ENCODE data around the gene HSD11B1L. TPM values are rescaled to one million over a fixed set of nuclear protein-coding genes. Genes with fewer than 3 reads are reported as not detected.

HSD11B1L gene
- total RNA-seq, 1 experiment from 2014 or later, result 6.0 TPM

GRCh38 chr19:5696196-5697021 is 15.6 kb downstream of the HSD11B1L start:
- Histone ChIP-seq H3K4me2 (ENCODE audit: low read length) (no peak overlapping the region), H3K9me3 (ENCODE audit: control insufficient read depth in 1 of 2, insufficient read depth in 1 of 2, low read depth in 1 of 2, low read length in 2 of 2) (no peaks in the 10 kb centered on the region), H4K20me1 (ENCODE audit: insufficient read depth) (peaks cover 17% of the 10 kb centered on the region; the same call in 1 of the 2 replicates), H3K27me3 (ENCODE audit: insufficient read depth, low read length) (no peaks in the 10 kb centered on the region), H3K27ac (ENCODE audit: low read depth, low read length) (peak overlapping the region; percentile 31; the same call in 1 of the 2 replicates), H3K9ac (ENCODE audit: low read length) (no peak overlapping the region), H2AFZ (ENCODE audit: low read depth, low read length, poor library complexity, severe bottlenecking) (no peak overlapping the region), H3K9me2 (ENCODE audit: insufficient read depth) (no peaks in the 10 kb centered on the region), H3K36me3 (ENCODE audit: control insufficient read depth in 1 of 2, insufficient read depth in 2 of 2, low read length in 2 of 2) (peaks cover 20 to 63% of the 10 kb centered on the region in 2 experiments; a peak in 3 of 4 replicates), H3K4me3 (replicated peaks in 1 of 2; ENCODE audit: low read depth in 1 of 2, low read length in 2 of 2) (no peak overlapping the region), H3K4me1 (ENCODE audit: control insufficient read depth in 1 of 2, insufficient read depth in 2 of 2, low read length in 2 of 2) (peaks cover 4 to 20% of the 10 kb centered on the region in 2 experiments; a peak in 2 of 4 replicates), H3K79me2 (ENCODE audit: insufficient read depth, low read length) (peaks cover 47% of the 10 kb centered on the region)
- POLR2A ChIA-PET, result no interaction called here
- RAD21 ChIA-PET (ENCODE audit: low non-redundant PET in 1 of 2, low total read pairs in 2 of 2, uncharacterized antibody in 2 of 2, unreplicated experiment in 2 of 2), result no interaction called here
- no peak for ATAC-seq
- DNase-seq (ENCODE audit: low read depth, low spot score), result no peak
- CTCF ChIA-PET, result no interaction called here
- TF ChIP-seq ZBTB33 (IDR thresholded peaks at IDR 0.05; ENCODE audit: extremely low read depth, insufficient replicate concordance, low read length) (no peak), FOSL1 (IDR thresholded peaks at IDR 0.05; ENCODE audit: low read depth) (no peak), YY1 (IDR thresholded peaks at IDR 0.05; ENCODE audit: extremely low read depth, insufficient replicate concordance, low read depth, low read length) (no peak), ELF1 (IDR thresholded peaks at IDR 0.05; ENCODE audit: borderline replicate concordance, low read depth) (no peak), CEBPB (IDR thresholded peaks at IDR 0.05; ENCODE audit: low read depth) (no peak), EZH2phosphoT487 (IDR thresholded peaks at IDR 0.05; ENCODE audit: borderline replicate concordance) (no peak), ATF3 (IDR thresholded peaks at IDR 0.05) (no peak), CBX3 (IDR thresholded peaks at IDR 0.05; ENCODE audit: low read depth) (no peak), ZNF274 (IDR thresholded peaks at IDR 0.05; ENCODE audit: low read depth, low read length) (no peak), SP1 (IDR thresholded peaks at IDR 0.05; ENCODE audit: low read depth) (no peak)
- no TSS peak for BruUV-seq (replicated peaks)
- intact Hi-C loops (cut with micrococcal nuclease), result no loop called here
